GM12872 (cell line): ENCODE measurements around the gene IPPK.

Experiments
- TF ChIP-seq, protein P1 (sequence below): IDR thresholded peaks from 3 replicates; pipeline ENCODE4 v1.5.1; 2011; ENCODE audit warnings: low read depth, mild to moderate bottlenecking, low read length, moderate library complexity; ENCODE audit not compliant: insufficient read depth

The IPPK gene

DNA sequence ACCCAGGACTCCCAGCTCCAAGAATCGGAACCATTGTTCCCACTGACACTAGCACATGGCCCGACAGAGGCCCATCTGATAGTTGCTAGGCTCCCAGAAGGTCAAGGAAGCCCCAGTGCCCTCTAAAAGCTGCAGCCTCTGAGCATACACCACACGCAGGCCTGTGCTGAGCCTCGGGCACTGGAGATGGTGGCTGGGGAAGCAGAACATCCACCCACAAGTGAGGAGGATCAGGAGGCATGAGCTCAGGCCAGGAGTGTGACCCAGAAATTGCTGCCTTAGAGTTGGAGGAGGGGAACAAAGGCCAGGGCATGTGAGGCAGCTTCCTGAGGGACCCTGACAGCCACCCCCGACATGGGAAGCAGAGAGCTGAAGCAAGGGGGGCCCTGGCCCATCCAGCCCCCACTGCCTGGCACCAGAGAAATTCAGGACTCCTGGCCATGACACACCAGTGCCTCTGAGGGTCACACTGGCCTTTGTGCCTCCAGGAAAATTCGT is 21.4 kb downstream of the IPPK start:
- TF ChIP-seq, protein P1, sequence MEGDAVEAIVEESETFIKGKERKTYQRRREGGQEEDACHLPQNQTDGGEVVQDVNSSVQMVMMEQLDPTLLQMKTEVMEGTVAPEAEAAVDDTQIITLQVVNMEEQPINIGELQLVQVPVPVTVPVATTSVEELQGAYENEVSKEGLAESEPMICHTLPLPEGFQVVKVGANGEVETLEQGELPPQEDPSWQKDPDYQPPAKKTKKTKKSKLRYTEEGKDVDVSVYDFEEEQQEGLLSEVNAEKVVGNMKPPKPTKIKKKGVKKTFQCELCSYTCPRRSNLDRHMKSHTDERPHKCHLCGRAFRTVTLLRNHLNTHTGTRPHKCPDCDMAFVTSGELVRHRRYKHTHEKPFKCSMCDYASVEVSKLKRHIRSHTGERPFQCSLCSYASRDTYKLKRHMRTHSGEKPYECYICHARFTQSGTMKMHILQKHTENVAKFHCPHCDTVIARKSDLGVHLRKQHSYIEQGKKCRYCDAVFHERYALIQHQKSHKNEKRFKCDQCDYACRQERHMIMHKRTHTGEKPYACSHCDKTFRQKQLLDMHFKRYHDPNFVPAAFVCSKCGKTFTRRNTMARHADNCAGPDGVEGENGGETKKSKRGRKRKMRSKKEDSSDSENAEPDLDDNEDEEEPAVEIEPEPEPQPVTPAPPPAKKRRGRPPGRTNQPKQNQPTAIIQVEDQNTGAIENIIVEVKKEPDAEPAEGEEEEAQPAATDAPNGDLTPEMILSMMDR = no peak

DNA sequence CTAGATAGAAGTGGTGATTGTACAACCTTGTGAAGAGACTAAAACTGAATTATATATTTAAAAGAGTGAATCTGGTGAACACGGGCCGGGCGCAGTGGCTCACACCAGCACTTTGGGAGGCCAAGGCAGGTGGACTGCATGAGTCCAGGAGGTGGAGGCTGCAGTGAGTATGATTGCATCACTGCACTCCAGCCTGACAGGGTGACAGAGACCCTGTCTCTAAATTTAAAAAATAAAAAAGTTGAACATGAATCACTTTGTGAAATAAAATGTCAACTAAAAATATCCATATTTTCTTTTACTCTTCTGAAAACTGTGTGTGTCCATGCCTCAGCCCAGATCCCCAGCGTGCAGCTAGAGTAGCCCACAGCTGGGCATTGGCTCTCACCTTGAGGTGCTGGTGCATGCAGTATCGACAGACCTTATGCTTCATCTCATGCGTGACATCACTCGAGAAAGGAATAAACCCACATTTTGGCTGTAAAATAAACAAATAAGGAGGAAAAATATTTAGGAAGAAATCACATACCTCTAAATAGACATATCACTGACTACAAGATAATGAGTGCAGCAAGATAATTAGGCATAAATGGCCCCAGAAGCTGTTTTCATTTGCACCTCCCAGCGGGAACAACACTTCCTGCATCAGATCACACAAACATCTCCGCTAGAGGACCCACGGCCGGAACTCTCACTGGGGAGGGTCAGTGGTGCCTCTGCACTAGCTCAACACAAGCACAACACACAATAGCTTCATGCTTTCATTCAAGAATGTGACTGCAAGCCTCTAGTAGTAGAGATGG is 22.1 kb downstream of the IPPK start:
- TF ChIP-seq, protein P1 = no peak

DNA sequence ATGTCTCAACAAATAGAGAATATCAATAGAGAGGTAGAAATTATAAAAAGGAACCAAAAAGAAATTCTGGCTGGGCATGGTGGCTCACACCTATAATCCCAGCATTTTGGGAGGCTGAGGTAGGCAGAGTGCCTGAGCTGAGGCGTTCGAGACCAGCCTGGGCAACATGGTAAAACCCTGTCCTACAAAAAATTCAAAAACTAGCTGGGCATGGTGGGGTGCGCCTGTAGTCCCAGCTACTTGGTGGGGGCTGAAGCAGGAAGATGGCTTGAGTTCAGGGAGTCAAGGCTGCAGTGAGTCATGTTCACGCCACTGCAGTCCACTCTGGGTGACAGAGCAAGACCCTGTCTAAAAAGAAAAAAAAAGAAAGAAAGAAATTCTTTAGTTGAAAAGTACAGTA is 24.9 kb downstream of the IPPK start:
- TF ChIP-seq, protein P1 = no peak

DNA sequence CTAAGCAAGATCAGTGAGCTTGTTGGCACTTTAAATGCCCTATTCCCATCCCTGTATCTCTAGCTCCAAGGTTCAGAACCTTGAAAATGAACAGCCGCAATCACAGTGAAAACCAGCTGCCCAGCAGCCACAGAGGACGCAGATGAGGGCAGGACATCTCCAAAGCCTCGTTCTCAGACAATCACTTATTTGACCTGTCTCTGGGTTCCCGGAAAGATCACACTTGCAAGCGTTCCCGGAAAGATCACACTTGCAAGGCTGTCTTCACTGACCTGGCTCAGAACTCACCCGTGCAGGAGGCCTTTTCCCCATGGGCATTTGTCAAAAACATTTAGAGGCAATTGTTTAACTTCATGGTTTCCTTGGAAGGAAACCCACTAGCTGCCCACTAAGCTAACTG is 25.7 kb downstream of the IPPK start:
- TF ChIP-seq, protein P1 = no peak

DNA sequence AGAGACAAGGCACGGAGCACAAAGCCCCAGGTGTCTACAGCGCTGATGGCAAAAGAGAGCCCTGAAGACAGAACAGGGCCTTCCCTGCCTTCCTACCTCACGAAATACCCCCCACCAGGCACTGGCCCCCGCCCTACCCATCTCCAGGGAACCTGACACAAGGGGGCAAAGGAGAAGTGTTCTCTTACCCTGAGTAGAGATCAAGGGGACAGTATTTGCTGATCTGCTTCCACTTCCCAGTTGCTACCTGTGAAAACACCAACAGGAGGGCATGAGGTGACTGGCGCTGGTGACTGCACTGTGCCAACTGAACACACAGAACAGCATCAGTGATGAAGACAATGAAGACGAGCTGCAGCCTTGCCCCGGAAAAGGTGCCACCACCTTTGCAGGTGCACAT is 27.4 kb downstream of the IPPK start:
- TF ChIP-seq, protein P1 = no peak

DNA sequence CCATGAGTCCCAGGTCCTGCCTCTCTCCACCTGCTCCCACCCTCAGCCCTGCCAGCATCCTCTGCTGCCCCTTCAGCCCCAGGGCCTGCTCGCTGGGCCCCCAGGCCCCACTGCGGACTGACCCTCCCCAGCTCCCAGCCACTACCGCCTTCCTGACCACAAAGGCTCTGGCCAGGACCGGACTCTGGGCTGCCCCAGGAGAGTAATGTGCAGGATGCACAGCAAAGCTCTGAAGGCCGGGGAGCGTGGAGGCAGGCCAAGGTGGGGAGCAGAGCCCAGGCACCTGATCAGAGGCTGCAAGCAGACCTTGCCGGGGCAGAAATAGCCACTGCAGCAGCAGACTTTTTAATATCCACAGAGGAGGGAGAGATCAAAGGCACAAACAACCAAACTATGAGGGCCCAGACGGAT is 27.9 kb downstream of the IPPK start:
- TF ChIP-seq, protein P1 = no peak

DNA sequence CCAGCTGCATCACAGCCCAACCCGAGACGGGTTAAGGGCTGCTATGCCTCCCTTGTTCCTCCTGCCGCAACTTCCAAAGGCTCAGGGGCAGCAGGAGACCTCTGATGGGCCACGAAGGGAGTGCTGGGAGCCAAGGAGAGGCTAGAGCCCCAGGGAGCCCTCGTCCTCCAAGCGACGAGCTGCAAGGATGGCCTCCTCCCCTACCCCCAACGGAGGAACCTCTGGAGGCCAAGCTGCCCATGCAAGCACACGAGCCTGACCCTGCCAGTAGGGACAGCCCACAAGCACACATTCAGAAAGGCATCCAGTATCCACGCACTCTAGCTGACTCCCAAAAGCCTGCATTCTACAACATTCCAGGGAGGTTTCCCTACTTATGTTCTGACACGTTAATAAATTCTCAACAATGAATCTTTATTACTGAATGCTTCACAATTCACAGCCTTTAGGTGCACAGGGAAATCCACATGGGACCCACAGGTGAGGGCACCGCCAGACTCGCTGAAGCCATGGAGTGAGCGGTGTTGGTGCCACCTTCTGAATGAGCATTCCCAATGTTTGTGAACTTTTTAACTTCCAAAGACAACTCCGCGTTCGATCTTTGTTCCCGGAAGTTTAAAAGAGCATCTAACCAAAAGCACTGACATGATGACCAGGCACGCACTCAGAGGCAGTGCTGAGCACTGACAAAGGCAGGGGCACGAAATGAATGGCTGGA is 28.7 kb downstream of the IPPK start:
- TF ChIP-seq, protein P1 = no peak
